GM18870 (cell line): ENCODE results near the gene NRXN3.

Experiments
- ATAC-seq: cut with Tn5 transposase; IDR thresholded peaks from one replicate; pipeline ENCODE4 v1.9.1; 2021; ENCODE audit warnings: moderate library complexity; ENCODE audit not compliant: unreplicated experiment

The NRXN3 gene

GRCh38 chr14:79586989-79587598 lies 1416.9 kb downstream of the NRXN3 start:
- ATAC-seq = no peak

GRCh38 chr14:79587875-79588274 lies 1417.7 kb downstream of the NRXN3 start:
- ATAC-seq = no peak

GRCh38 chr14:79588398-79588797 lies 1418.2 kb downstream of the NRXN3 start:
- no peak for ATAC-seq

GRCh38 chr14:79596551-79596950 lies 1426.4 kb downstream of the NRXN3 start:
- no peak for ATAC-seq

- ATAC-seq = no peak
These were observed 1427.4 kb downstream of the NRXN3 start for GRCh38 chr14:79597566-79597965.

- ATAC-seq = no peak
These were observed 1428.2 kb downstream of the NRXN3 start for GRCh38 chr14:79598339-79598738.

GRCh38 chr14:79599239-79599638 lies 1429.1 kb downstream of the NRXN3 start:
- ATAC-seq = no peak

GRCh38 chr14:79600406-79600805 lies 1430.2 kb downstream of the NRXN3 start:
- ATAC-seq = no peak

- no peak for ATAC-seq
These were observed 1431.4 kb downstream of the NRXN3 start for GRCh38 chr14:79601579-79601978.

- ATAC-seq = no peak
These were observed 1431.9 kb downstream of the NRXN3 start for GRCh38 chr14:79602045-79602444.

- no peak for ATAC-seq
These were observed 1432.6 kb downstream of the NRXN3 start for GRCh38 chr14:79602742-79603141.

GRCh38 chr14:79605849-79606248 lies 1435.7 kb downstream of the NRXN3 start:
- no peak for ATAC-seq

- ATAC-seq = no peak
These were observed 1438.3 kb downstream of the NRXN3 start for GRCh38 chr14:79608446-79608845.

GRCh38 chr14:79613625-79614024 lies 1443.5 kb downstream of the NRXN3 start:
- no peak for ATAC-seq

GRCh38 chr14:79614448-79614847 lies 1444.3 kb downstream of the NRXN3 start:
- ATAC-seq = no peak

- no peak for ATAC-seq
These were observed 1456.9 kb downstream of the NRXN3 start for GRCh38 chr14:79627058-79627457.

- no peak for ATAC-seq
These were observed 1459.5 kb downstream of the NRXN3 start for GRCh38 chr14:79629411-79630287.

- ATAC-seq = no peak
These were observed 1460.3 kb downstream of the NRXN3 start for GRCh38 chr14:79630288-79630960.

- ATAC-seq = no peak
These were observed 1461.1 kb downstream of the NRXN3 start for GRCh38 chr14:79631276-79631675.

- ATAC-seq = no peak
These were observed 1468.6 kb downstream of the NRXN3 start for GRCh38 chr14:79638672-79639266.

GRCh38 chr14:79639613-79640012 lies 1469.4 kb downstream of the NRXN3 start:
- no peak for ATAC-seq
